Activated T-cell treated with anti-CD3 and anti-CD28 coated beads, Interleukin-2, amount 50 U/mL, for 24 hours (primary cell): ENCODE results near the gene MFF.

Experiments
- DNase-seq: peaks from one replicate; pipeline ENCODE4 v3.0.0-alpha.2; 2020
- H3K27ac Mint-ChIP-seq: 2 replicates; pipeline ENCODE4 v1.8.0; 2020; ENCODE audit warnings: mild to moderate bottlenecking, mixed read lengths
- H3K27me3 Mint-ChIP-seq: 2 replicates; pipeline ENCODE4 v1.8.0; 2020; ENCODE audit warnings: mixed read lengths
- H3K36me3 Mint-ChIP-seq: 2 replicates; pipeline ENCODE4 v1.8.0; 2020; ENCODE audit warnings: low read depth, mixed read lengths
- H3K4me1 Mint-ChIP-seq: 2 replicates; pipeline ENCODE4 v1.8.0; 2020; ENCODE audit warnings: low read depth, mixed read lengths
- H3K4me3 Mint-ChIP-seq: 2 replicates; pipeline ENCODE4 v1.8.0; 2020; ENCODE audit warnings: mild to moderate bottlenecking, moderate library complexity, mixed read lengths
- H3K9me3 Mint-ChIP-seq: 2 replicates; pipeline ENCODE4 v1.8.0; 2020; ENCODE audit warnings: mixed read lengths

Gene MFF

DNA sequence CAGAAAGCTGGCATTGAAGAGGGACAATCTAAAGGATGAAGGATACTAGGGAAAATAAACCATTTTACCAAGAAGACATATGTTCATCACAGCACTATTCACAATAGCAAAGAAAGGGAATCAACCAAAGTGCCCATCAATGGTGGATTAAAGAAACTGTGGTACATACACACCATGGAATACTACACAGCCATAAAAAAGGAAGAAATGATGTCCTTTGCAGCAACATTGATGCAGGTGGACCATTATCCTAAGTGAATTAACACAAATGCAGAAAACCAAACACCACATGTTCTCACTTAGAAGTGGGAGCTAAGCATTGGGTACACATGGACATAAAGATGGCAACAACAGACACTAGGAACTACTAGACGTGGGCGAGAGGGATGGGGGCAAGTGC is 7.2 kb upstream of the MFF start:
- no peak for DNase-seq
- no peak overlapping the region for H3K4me3 Mint-ChIP-seq
- H3K9me3 Mint-ChIP-seq = no peaks in the 10 kb centered on the region
- no peaks in the 10 kb centered on the region for H3K4me1 Mint-ChIP-seq
- H3K27me3 Mint-ChIP-seq = no peaks in the 10 kb centered on the region
- H3K27ac Mint-ChIP-seq = no peak overlapping the region
- H3K36me3 Mint-ChIP-seq = no peaks in the 10 kb centered on the region

DNA sequence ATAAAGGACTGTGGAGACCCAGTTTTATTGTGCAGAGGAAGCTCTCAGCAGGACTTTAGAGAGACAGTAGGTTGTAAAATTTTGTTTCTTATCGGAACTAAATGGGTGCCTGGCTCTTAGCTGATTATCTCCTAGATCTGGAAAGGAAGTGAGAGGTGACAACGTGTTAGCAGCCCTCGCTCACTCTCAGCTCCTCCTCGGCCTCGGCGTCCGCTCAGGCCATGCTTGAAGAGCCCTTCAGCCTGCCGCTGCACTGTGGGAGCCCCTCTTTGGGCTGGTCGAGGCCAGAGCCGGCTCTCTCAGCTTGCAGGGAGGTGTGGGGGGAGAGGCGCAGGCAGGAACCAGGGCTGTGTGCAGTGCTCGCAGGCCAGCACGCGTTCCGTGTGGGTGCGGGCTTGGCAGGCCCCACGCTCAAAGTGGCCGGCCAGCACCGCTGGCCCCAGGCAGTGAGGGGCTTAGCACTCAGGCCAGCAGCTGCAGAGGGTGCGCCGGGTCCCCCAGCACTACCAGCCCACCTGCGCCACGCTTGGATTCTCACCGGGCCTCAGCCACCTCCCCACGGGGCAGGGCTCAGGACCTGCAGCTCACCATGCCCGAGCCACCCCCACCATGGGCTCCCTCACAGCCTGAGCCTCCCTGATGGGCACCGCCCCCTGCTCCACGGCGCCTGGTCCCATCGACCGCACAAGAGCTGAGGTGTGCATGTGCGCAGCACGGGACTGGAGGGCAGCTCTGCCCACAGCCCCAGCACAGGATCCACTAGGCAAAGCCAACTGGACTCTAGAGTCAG is 4.6 kb upstream of the MFF start:
- Mint-ChIP-seq H3K36me3 (peaks cover 6% of the 10 kb centered on the region), H3K27ac (no peak overlapping the region), H3K9me3 (no peaks in the 10 kb centered on the region), H3K4me1 (peaks cover 12% of the 10 kb centered on the region), H3K27me3 (no peaks in the 10 kb centered on the region), H3K4me3 (no peak overlapping the region)
- DNase-seq = no peak

DNA sequence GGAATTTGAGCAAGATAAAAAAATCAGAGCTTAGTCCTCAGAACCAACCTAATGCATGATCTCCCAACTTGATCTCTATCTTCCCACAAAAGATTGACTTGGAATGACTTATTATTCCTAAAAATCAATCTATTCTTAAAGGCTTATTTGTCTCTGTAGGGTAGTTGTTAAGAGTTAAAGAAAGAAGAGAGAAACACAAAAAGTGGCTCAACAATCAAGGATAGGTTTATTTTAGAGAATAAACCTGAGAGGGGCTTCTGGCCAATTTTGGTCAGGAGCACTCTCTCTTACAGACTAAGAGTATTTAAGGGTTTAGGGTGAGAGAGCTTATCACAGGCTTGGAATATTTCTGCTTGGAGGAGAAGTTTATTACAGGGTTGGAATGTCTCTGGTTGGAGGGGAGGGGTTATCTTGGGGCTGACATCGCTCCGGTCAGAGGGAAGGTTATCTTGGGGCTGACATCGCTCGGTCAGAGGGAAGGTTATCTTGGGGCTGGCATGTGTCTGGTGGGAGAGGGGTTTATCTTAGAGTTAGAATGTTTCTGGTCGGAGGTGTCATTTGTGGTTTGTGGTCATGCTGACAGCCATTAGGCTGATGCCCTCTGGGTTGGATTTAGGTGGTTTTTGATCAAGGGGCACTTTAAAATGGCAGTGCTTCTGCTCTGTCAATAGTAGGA is 2.4 kb upstream of the MFF start:
- Mint-ChIP-seq H3K9me3 (no peaks in the 10 kb centered on the region), H3K27ac (no peak overlapping the region), H3K4me3 (no peak overlapping the region), H3K4me1 (peaks cover 30% of the 10 kb centered on the region), H3K36me3 (peaks cover 15% of the 10 kb centered on the region), H3K27me3 (no peaks in the 10 kb centered on the region)
- no peak for DNase-seq

DNA sequence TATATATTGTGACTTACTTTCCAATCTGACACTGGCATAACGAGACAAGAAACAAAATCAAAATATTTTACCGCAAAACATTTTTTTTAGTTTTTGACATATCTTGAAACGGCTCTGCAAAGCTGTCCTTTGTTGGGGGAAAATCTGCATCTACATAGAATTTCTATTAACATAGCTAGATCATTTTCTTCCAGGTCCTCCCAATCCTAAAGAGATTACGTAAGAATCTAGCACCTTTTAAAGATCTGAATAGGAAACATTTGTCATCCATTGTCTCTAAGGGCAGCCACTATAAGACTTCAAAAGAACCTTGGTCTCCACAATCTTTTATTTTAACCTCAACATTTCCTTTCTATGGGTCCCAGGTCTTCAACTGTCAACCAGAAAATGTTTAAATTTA is 1.2 kb upstream of the MFF start:
- Mint-ChIP-seq H3K27me3 (no peaks in the 10 kb centered on the region), H3K36me3 (peaks cover 20% of the 10 kb centered on the region), H3K27ac (no peak overlapping the region), H3K4me3 (peak overlapping the region; percentile 92), H3K9me3 (no peaks in the 10 kb centered on the region), H3K4me1 (peaks cover 39% of the 10 kb centered on the region)
- no peak for DNase-seq

DNA sequence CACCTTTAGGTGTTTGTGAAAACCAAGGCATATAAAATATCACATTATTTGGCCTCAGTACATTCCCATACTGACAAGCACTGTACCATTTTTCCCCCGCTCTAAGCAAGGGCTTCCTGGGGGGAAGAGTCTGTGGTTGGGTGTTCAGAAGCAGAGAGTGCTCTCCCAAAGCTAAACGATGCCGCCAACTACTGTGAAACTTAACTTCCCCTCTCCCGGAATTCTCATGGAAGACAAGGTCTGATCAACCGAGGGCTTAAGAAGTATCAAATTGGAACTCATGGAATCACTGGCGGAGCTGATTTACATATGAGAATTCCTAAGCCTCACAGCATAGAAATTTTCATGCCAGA is 433 bp upstream of the MFF start:
- DNase-seq = peak; percentile 34
- H3K4me1 Mint-ChIP-seq = peaks cover 42% of the 10 kb centered on the region
- no peaks in the 10 kb centered on the region for H3K9me3 Mint-ChIP-seq
- H3K36me3 Mint-ChIP-seq = peaks cover 27% of the 10 kb centered on the region
- no peaks in the 10 kb centered on the region for H3K27me3 Mint-ChIP-seq
- peak overlapping the region; percentile 92 for H3K4me3 Mint-ChIP-seq
- peak overlapping the region; percentile 91 for H3K27ac Mint-ChIP-seq

DNA sequence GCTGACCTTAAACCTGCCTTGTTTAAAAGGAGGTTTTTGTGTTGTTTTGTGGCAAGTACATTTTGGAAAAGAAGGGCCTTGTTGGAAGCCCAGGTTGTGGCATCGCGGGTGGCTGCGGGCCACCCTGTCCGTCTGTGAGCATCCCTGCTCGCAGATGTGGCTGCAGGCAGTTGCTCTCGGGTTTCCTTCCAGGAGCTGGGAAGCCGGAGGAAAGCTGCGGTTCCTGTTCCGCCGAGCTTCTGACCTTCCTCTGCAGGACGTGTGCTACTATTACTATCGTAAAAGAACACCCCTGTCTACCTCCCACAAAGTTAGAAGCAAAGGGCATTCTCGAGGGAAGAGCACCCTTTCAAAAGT is 766 bp downstream of the MFF start:
- no peak for DNase-seq
- peak overlapping the region; percentile 92 for H3K27ac Mint-ChIP-seq
- H3K4me1 Mint-ChIP-seq = peaks cover 45% of the 10 kb centered on the region
- H3K9me3 Mint-ChIP-seq = no peaks in the 10 kb centered on the region
- H3K27me3 Mint-ChIP-seq = no peaks in the 10 kb centered on the region
- H3K4me3 Mint-ChIP-seq = peak overlapping the region; percentile 92
- peaks cover 37% of the 10 kb centered on the region for H3K36me3 Mint-ChIP-seq

DNA sequence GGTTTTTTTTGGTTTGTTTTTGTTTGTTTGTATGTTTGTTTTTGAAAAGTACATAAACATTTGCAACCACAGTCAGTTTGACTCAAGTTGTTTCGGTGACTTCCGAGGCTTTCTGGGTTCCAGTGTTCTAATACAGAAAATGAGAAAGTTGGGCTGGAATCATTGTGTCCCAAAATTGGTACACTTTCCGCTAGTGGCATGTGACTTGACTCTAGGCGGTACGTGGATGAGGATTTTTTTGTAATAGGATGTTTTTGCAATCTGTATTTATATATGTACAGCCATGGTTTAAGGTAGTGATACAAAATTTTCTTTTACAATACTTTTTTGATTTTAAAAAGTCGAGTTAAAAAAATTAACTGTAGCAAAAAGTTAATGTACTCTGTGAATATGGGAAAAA is 1.7 kb downstream of the MFF start:
- Mint-ChIP-seq H3K36me3 (peaks cover 46% of the 10 kb centered on the region), H3K4me1 (peaks cover 45% of the 10 kb centered on the region), H3K27me3 (no peaks in the 10 kb centered on the region), H3K4me3 (peak overlapping the region; percentile 92), H3K9me3 (no peaks in the 10 kb centered on the region), H3K27ac (no peak overlapping the region)
- no peak for DNase-seq

DNA sequence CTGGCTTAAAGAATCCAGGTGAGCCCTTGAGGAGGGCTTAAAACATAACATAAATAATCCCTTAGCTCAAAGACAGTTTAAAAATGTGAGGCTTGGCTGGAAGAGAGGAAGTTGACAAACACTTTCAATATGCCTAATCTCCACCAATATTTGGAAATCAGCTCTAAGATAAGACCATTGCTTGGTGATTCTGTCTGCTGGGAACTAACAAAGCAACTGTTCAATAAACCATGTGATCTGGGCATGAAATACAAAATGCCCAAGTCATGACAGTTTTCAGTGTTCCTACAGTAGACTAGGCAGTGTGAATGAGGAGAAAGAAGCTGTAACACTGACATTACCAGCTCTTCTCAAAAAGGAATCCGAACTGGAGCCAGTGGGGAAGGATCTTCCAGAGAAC is 10.7 kb downstream of the MFF start:
- DNase-seq = no peak
- H3K4me1 Mint-ChIP-seq = peaks cover 18% of the 10 kb centered on the region
- H3K27me3 Mint-ChIP-seq = no peaks in the 10 kb centered on the region
- peaks cover 89% of the 10 kb centered on the region for H3K36me3 Mint-ChIP-seq
- no peaks in the 10 kb centered on the region for H3K9me3 Mint-ChIP-seq
- H3K27ac Mint-ChIP-seq = no peak overlapping the region
- no peak overlapping the region for H3K4me3 Mint-ChIP-seq

DNA sequence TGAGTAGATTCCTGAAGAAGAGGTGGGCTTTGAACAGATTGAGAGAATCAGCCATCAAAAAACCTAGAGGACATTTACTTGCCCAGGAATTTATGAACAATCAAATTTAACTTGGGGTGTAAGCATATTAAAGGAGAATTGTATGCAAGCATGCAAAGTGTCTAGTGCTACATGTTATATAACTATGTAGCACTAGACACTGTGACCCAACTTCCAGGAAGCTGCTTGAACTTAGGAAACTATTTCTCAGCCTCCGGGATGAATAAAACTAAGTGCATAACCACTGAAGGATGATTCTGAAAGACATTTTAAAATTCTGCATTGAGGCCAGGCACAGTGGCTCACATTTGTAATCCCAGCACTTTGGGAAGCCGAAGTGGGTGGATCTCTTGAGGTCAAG is 12.4 kb downstream of the MFF start:
- DNase-seq = no peak
- Mint-ChIP-seq H3K9me3 (no peaks in the 10 kb centered on the region), H3K36me3 (peaks cover 85% of the 10 kb centered on the region), H3K27ac (no peak overlapping the region), H3K4me1 (peaks cover 16% of the 10 kb centered on the region), H3K4me3 (no peak overlapping the region), H3K27me3 (no peaks in the 10 kb centered on the region)

DNA sequence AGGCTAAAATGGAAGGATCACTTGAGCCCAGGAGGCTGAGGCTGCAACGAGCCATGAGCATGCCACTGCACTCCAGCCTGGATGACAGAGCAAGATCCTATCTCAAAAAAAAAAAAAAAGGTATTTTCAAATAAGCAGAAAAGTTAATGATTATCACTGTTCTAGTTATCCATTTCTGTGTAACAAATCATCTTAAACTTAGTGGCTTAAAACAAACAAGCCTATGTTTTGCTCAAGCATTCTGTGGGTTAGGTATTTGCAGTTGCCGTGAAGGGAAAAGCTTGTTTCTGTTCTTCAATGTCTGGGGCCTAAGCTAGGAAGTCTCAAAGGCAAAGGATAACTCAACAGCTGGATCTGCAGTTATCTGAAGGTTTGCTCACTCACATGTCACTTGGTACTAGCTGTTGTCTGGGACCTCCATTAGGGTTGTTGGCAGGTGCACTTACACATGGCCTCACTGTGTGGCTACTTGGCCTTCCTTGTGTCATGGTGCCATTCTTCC is 14.1 kb downstream of the MFF start:
- DNase-seq = no peak
- Mint-ChIP-seq H3K27ac (no peak overlapping the region), H3K27me3 (no peaks in the 10 kb centered on the region), H3K36me3 (peaks cover 83% of the 10 kb centered on the region), H3K4me3 (no peak overlapping the region), H3K4me1 (peaks cover 16% of the 10 kb centered on the region), H3K9me3 (no peaks in the 10 kb centered on the region)

DNA sequence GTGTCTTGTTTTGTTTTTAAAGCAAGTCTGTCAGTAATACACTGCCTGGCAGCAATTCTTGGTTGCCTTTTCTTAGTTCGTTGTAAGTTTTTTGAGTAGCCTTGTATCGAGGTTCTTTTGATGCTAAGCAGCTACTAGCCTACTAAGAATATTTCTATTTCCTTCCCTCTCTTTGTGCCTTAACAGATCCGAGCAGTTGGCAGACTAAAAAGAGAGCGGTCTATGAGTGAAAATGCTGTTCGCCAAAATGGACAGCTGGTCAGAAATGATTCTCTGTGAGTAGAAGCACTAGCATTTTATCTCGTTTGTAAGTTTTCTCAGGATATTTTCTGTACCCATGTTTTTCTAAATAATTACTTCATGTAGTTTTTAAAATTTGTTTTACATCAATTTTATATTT is 15.1 kb downstream of the MFF start:
- Mint-ChIP-seq H3K9me3 (no peaks in the 10 kb centered on the region), H3K4me1 (peaks cover 13% of the 10 kb centered on the region), H3K27me3 (no peaks in the 10 kb centered on the region), H3K27ac (no peak overlapping the region), H3K4me3 (no peak overlapping the region), H3K36me3 (peaks cover 82% of the 10 kb centered on the region)
- no peak for DNase-seq

DNA sequence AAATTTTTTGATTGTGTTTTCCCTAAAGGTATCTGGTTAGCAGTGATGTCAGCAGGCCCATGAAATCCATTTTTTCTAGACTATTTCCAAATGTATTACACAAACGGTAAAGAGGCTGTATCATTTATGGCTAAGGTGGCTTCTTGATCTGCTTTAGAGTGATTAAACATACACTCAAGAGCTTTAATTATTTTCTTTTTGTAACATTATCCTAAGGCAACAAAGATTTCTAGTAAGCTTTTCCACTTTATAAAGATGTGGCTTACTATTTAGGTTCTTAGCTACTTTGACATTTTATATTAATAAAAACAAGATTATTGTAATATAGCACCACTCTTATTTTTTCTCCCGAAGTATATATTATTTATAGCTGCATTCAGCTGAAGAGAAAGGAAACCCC is 16.5 kb downstream of the MFF start:
- Mint-ChIP-seq H3K4me3 (no peak overlapping the region), H3K9me3 (no peaks in the 10 kb centered on the region), H3K27ac (no peak overlapping the region), H3K27me3 (no peaks in the 10 kb centered on the region), H3K4me1 (peaks cover 4% of the 10 kb centered on the region), H3K36me3 (peaks cover 80% of the 10 kb centered on the region)
- DNase-seq = no peak

DNA sequence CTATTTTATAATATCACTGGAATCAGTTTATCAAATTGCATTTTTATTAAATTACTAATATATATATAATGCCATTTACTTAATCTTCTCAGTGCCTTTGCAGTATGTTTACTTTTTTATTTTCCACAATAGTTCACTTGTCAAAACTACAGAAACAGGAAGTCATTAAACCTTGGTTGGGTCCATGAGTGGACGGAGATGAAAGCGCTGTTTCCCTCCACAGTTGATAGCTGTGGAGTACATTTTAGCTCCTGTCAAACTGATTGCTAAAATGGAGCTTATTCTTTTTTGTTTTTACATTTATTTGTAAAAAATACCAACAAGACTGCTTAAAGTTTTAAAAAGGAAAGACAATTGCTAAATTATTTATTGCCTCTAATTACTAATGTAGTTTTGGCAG is 19.2 kb downstream of the MFF start:
- Mint-ChIP-seq H3K27me3 (no peaks in the 10 kb centered on the region), H3K36me3 (peaks cover 77% of the 10 kb centered on the region), H3K9me3 (no peaks in the 10 kb centered on the region), H3K4me1 (no peaks in the 10 kb centered on the region), H3K27ac (no peak overlapping the region), H3K4me3 (no peak overlapping the region)
- DNase-seq = no peak

DNA sequence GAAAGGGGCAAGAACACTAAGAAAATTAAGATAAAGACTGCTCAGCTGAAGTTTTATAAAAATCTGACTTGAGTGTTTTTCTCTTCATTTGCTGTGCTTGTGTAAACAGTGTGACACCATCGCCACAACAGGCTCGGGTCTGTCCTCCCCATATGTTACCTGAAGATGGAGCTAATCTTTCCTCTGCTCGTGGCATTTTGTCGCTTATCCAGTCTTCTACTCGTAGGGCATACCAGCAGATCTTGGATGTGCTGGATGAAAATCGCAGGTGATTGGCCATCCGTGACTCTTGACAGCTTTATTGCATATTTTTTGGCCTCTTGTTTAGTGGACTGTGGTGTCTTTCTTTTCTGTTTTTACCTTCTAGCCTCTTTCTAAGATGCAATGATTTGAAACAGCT is 22.1 kb downstream of the MFF start:
- Mint-ChIP-seq H3K9me3 (no peaks in the 10 kb centered on the region), H3K4me1 (peaks cover 20% of the 10 kb centered on the region), H3K27me3 (no peaks in the 10 kb centered on the region), H3K36me3 (peaks cover 77% of the 10 kb centered on the region), H3K27ac (no peak overlapping the region), H3K4me3 (no peak overlapping the region)
- no peak for DNase-seq

DNA sequence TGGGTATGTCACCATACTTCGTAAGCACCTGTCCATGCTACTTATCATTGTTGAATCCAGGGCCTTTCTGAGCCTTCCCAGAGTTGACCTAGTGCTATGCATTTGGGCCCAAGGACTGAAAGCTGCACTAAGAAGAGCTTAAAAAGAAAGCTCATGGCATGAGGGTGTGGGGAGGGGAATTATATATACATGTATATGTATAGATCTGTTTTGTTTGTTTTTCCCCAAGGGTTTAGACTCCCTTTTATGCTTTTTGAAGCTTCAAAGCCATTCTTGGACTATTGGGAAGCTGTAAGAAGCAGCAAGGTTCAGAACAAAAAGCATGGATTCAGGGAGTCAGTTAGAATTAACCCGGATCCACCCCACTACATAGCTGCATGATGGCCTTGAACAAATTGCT is 23.3 kb downstream of the MFF start:
- no peak for DNase-seq
- Mint-ChIP-seq H3K4me1 (peaks cover 22% of the 10 kb centered on the region), H3K27me3 (no peaks in the 10 kb centered on the region), H3K4me3 (no peak overlapping the region), H3K36me3 (peaks cover 76% of the 10 kb centered on the region), H3K27ac (no peak overlapping the region), H3K9me3 (no peaks in the 10 kb centered on the region)
